GM19452 (cell line): ENCODE measurements around the gene HIGD2B.
"Not testable (repeated sequence)": the region's sequence is repeated elsewhere in the genome, so short reads cannot be mapped to it uniquely, and the experiment has no call there.

Source experiments
- ATAC-seq: cut with Tn5 transposase; IDR thresholded peaks from one replicate; pipeline ENCODE4 v1.9.1; 2021; ENCODE audit not compliant: unreplicated experiment

Gene HIGD2B

DNA sequence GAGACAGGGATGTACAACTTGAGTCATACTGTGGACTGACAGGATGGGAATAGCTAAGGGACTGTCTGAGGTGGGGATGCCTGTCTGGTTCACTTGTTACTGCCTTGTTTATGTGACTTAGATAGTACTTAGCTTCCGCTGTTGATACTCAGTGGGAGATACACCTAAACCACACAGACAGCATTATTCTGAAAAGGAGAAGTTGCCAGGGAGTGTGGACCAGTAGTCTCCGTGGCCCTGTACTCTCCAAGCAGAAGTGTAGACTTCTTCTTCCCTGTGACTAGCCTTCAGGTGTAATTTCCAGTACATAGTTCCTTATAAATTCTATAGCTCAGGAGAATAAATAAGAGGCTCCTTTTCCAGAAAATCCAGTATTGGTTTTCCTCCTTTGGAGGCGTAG is 5.1 kb downstream of the HIGD2B start:
- no peak for ATAC-seq

DNA sequence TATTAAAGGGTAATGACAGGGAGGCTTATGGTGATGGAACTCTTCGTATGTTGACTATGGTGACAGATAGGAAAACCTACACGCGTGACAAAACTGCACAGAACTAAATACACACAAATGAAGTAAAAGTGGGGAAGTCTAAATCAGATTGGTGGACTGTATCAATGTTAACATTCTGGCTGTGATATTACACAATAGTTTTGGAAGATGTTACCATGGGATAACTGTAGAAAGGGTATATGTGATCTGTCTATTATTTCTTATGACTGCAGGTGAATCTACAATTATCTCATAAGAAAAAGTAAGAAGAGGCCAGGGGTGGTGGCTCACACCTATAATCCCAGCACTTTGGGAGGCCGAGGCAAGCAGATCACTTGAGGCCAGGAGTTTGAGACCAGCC is 9.1 kb downstream of the HIGD2B start:
- no peak for ATAC-seq

DNA sequence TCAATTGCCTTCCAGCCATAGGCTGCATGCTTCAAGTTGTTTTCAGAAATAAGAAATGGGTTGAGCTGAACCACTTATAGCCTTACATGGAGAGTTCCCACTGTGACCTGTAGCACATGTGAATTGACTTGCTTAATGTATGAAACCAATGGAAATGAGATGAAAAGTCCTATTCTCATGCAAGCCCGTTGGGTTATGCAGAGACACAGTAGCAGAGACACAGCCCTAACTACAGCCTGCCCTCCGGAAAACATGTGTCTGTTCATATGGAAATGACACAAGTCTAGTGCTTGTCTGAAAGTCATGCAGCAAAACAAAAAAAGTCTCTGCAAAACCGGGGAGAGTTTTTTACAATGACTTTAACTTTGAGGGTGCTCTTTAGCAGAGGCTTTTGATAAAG is 14.5 kb downstream of the HIGD2B start:
- ATAC-seq = no peak

DNA sequence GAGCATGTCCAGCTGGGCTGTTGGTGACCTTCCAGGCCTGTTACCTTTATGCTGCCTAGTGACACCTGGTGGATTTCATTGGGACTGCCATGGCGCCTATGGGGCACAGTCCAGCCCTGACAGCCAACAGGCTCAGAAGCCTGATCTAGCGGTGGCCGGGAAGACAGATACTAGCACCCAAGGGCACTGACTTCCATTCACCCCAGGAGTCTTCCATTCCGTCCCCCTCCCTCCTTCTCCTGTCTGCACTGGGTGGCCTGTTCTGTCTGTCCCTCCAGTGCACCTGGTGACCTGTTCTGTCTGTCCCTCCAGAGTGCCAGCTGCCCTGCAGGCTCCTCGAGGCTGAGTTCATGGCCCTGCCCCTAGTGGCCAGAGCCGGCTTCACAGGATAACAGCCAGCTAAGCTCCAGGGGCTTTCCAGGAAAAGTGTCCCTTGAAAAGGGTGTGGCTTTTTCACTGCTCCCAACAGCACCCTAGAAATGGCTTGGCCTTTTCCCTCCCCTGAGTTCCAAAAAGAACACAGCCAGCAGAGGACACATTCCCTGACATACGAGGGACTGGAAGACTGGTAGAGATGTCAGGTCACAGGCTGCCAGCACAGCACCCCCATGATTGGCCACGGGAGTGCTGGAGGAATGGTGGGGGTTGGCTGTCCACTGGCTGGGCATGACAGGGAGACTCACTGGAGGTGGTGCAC is 15.2 kb downstream of the HIGD2B start:
- peak; percentile 88 for ATAC-seq

DNA sequence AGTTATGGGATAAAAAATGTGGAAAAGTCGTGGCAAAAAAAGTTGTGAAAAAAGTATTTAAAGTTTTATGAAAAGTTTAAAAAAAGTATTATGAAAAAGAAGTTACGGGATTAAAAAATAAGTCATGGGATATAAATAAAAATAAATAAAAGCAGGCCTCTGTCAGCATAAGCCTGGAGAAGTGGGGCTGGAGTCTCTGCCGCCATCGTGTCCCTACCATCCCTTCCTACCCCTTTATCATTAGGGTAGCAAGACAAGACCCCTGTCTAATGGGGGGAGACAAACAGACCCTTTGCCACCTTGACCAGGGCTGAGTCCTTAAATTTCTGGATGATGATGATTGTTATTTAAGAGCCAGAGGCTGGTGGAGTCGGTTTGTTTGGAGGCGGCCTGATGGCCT is 16.2 kb downstream of the HIGD2B start:
- not testable (repeated sequence) for ATAC-seq

DNA sequence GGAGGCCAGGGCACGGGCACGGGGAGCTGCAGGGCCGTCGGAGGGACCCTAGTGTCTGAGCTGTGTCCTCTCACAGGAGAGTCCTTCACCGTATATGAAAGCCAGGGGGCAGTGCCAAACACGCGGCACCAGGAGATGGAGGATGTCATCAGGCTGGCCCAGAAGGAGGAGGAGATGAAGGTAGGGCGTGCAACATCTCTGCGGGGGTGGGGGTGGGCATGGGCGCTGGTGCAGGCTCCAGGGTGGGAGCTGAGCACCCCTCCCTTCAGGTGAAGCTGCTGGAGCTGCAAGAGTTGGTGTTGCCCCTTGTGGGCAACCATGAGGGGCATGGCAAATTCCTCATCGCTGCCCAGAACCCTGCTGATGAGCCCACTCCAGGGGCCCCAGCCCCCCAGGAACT is 20.3 kb downstream of the HIGD2B start:
- ATAC-seq = not testable (repeated sequence)

DNA sequence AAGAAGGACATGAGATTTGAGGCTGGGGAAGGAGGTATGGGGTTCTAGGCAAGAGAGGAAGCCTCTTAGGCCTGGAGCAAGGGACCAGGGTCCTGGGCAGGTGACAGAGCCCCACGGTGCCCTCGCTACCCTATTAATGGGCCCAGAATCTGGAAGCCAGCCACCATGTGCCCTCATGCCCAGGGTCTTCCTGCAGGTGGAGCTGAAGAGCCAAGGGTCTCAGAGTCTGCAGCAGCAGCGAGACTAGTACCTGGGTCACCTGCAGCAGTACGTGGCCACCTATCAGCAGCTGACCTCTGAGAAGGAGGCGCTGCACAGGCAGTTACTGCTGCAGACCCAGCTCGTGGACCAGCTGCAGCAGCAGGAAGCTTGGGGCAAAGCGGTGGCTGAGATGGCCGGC is 22.1 kb downstream of the HIGD2B start:
- ATAC-seq = not testable (repeated sequence)

DNA sequence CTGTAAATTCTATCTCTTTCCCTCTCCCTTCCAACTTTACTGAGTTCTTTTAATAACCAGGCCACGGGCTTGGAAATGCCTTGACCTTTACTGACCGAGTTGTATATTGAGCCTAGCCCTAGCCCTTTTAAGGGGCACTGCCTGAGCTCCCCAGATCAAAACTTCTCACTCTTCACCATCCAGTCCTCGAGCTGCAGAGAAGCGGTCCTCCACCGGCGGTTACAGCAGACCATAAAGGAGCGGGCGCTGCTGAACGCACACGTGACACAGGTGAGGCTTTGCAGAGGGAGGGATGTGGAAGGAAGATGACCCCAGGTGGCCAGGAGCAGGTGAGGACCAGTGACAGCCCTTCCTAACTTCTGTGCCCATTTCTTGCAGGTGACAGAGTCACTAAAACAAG is 24.9 kb downstream of the HIGD2B start:
- ATAC-seq = not testable (repeated sequence)

DNA sequence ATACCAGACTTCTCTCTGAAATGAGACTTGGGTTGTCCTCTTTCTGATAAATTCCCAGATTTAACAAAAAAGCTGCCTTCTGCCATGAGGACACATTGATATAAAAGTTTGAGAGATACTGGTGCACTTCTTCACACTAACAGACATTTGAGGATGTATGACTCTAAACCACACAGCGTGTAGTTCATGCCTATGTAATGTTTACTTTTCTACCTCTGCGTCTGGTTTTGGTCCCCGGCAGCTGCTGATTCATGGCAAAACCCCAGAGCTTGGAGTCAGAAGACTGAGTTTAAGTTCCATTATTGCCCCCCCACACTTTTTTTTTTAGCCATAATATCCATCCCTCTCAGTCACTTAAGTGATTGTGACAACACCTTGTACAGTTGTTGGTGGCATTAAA is 30.0 kb downstream of the HIGD2B start:
- not testable (repeated sequence) for ATAC-seq

DNA sequence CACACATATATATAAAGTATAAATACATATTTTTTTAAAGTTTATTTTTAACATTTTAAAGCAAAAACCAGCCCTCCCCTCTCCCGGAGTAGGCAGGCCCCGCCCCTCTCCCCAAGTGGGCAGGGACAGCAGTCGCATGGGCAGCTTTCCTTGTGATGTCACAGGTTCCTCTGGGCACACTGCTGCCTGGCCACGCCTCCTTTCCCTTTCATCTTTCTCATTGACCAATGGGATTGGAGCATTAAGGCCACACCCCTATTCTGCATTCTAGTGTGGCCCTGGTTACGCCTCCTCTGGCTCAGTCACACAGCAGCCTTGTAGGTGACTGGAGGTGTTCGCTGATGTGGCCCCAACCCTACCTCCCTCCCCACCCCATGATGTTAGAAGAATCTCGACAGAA is 31.6 kb downstream of the HIGD2B start, which contains the start of gene GOLGA6B:
TSS of gene GOLGA6B (plus strand) at position 301 of the 400 bp plus-strand sequence. CDS start at position 342, 41 bp downstream.
- ATAC-seq = not testable (repeated sequence)

DNA sequence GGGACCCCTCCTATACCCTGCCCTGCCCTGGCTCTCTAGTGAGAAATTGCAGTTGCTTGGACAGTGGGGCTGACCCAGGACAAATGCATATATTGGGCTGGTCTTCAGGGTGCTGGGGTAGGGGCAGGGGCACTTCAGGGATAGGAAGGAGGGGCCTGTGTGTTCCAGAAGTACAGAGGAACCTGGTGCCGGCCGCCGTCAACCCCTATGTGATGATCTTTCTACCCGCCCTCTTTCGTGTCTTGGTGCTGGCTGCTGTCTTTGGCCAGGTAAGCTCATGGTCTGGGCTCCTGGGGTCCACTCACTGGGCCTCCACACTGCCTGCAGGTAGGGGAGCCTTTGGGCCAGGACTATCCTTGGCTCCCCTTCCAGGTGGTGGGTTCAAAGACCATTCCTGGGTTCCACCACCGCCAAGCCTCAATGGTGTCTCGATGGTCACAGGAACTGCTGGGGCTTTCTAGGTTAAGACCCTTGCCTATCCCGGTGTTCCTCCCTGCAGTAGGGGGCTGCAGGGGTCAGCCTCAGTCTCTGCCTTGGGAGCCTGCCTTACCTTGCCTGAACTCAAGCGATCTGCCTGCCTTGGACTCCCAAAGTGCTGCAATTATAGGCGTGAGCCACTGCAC is 37.2 kb downstream of the HIGD2B start:
- not testable (repeated sequence) for ATAC-seq

DNA sequence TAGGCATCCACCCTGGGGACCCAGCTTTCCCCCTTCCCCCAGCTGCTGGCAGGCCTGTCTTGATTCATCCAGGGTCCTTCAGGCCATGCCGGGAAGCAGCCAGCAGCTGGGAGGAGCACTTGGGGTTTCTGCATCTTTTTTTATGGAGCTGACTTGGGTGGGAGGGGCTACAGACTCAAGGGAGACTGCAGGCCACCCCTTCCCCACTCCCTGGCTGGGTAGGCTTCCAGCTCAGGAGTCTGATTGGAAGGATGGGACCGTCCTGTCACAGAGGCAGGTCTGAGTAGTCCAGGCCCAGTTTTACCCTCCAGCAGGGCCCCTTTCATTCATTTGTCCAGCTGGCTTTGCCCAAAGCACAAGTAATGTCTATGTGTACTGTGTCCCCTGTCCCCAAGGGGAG is 43.7 kb downstream of the HIGD2B start:
- not testable (repeated sequence) for ATAC-seq

DNA sequence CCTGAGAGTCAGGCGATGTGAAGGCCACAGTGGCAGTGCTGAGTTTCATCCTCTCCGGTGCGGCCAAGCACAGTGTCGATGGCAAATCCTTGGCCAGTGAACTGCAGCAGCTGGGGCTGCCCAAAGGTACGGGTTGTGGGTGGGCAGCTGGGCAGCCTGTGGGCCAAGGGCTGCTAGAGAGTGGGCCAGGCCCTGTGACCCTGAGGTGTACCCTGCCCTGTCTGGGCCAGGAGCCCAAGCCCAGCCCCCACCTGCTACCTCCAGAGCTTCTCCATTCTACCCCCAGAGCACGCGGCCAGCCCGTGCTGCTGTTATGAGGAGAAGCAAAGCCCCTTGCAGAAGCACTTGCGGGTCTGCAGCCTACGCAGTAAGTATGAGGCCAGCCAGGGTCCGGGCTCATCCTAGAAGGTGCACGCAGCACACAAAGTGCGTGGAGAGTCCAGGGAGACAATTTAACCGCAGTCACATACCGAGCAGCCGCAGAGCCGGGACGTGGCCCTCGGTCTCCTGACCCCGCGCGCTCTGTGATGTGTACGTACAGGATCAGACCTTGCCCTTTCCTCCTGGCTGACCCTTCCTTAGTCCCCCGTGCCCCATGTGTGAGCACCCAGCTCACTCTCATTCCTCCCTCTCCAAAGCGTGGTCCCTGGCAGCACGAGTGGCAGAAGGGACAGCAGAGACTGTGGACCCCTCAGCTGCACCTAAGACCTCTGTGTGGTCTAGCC is 46.1 kb downstream of the HIGD2B start:
- ATAC-seq = not testable (repeated sequence)

DNA sequence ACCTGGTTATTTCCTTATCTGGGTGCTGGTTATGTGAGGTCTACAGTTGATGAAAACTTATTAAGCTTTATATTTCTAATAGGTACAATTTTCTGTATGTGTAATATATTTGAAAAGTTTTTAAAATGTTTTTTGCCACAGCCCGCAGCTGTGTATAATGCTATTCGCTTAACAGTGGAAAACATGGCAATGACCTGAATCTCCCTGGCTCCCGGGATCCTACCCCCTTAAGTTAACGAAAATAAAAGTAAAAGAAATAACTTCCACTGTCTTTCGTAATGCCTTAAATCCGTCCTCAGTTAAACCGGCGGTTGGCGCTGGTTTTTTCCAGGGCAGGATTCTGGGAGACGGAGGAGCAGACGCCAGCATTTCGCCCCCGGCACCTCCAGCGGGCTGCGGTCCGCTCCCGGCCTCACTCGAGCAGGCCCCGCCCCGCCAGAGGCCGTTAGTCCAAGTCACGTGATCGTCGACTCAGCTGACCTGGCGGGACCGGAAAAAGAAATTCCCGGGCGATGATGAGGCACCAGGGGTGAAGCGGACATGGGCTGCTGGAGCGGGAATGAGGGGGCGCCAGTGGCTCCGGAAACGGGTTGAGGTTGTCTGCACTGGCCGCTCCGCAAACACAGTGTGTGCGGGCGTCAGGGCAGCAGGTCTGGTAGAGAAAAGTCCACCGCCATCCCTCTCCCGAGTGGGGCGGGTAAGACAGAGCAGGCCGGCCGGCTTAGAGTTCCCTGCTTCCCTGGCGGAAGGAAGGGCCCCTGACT is 49.3 kb downstream of the HIGD2B start:
- ATAC-seq = not testable (repeated sequence)

DNA sequence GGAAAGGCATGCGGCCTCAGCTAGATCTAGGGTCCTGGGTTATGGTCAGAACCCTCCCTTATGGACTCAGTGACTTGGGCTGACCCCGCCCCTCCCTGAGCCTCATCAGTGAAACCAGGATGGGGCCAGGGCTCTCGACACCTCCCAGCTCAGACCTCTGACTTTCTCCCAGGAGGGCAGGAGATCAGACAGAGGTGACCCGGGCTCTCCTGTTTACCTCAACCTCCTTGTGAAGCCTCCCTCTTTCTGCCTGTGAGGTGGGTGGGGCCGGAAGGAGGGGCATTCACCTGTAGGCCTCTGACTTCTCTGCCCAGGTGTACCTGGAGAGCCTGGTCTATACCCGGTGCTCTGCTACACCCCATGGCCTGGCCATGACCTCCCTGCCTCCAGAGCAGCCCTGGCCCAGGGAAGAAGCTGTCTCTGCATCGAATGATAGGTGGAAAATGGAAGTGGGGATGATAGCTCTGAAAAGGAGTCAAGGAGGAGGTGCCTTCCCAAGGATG is 56.9 kb downstream of the HIGD2B start:
- not testable (repeated sequence) for ATAC-seq

DNA sequence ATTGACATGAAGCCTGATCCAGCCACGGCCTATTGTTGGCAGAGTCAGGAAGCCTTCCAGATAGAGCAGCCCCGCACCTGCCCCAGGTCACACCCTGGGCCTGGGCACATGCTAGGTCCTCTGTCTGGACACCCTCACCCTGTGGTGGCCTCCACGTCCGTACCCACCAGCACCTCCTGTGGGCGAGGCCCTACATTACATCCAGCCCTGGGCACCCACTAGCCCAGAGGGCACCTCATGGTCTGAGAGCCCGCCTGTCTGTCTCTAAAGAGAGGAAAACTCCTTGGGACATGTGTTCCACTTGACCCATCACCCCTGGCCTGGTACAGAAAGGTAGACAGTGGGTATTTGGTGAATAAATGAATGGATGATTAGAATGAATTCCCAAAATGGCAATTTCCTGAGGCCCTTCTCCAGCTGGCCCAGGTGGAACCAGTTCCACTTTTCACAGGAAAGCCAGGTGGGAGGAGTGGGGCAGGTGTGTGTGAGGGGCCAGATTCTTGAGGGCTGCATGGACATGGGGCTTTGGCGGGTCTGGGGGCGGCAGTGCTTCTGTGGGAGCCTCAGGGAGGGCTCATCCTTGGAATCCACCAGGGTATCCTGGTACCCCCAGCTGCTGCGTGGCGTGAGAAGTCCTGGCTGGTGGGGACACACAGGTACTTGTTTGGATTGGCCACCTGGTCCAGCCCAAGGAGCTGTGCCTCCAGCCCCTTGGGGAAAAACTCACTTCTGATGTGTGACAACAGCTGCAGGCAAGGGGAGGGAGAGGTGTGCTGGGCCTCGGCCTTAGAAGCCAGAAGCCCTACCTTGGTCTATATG is 57.5 kb downstream of the HIGD2B start:
- not testable (repeated sequence) for ATAC-seq

DNA sequence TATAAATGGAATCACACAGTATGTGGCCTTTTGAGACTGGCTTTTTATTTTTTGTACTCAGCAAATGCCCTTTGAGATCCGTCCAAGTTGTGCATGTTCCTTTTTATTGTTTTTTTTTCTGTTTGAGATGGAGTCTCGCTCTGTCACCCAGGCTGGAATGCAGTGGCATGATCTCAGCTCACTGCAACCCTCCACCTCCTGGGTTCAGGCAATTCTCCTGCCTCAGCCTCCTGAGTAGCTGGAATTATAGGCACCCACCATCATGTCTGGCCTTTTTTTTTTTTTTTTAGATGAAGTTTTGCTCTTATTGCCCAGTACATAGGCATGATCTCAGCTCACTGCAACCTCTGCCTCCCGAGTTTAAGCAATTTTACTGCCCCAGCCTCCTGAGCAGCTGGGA is 59.8 kb downstream of the HIGD2B start:
- ATAC-seq = not testable (repeated sequence)
